ENCODE data around the gene EXOC3L4. TPM values are rescaled to one million over a fixed set of nuclear protein-coding genes. Genes with fewer than 3 reads are reported as not detected.

Gene EXOC3L4
- total RNA-seq, 1 donor from 2014 or later: not detected

DNA sequence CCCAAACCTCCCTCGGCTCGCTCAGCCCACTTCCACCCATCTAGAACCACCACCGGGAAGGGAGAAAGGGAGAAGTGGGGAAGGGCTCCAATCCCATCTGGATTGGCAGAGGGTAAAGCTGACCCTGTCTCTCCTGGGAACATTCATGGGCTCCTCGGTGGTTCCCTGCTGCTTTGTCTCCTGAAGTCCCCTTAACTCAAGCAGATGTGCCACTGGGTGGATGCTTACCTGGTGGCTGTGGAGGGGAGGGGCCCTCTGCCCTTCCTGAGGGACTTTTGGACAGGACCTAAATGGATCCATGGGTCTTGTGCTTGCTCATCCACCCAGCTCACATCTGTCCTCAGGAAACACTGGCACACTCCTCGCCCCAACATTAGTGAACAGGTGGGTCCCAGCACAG, 35.0 kb upstream of the EXOC3L4 start:
- H3K27me3 ChIP-seq: no peaks in the 10 kb centered on the region
- H3K4me1 ChIP-seq: peaks cover 11% of the 10 kb centered on the region
- peak overlapping the region; percentile 91 for H3K4me3 Mint-ChIP-seq
- H3K79me2 ChIP-seq (ENCODE audit: low read depth): peaks cover 30% of the 10 kb centered on the region
- H4K20me1 ChIP-seq (ENCODE audit: low read depth): peaks cover 32% of the 10 kb centered on the region
- peaks cover 29% of the 10 kb centered on the region for H3K4me1 Mint-ChIP-seq
- H3K27me3 Mint-ChIP-seq (ENCODE audit: insufficient read depth, low read depth): peaks cover 11% of the 10 kb centered on the region
- no peaks in the 10 kb centered on the region for H3K9me3 ChIP-seq (ENCODE audit: low read depth)
- no peak overlapping the region for H3K27ac Mint-ChIP-seq
- TF ChIP-seq EZH2 (IDR thresholded peaks at IDR 0.05) (no peak), EZH2phosphoT487 (IDR thresholded peaks at IDR 0.05) (no peak)
- TF ChIP-seq, protein P1, sequence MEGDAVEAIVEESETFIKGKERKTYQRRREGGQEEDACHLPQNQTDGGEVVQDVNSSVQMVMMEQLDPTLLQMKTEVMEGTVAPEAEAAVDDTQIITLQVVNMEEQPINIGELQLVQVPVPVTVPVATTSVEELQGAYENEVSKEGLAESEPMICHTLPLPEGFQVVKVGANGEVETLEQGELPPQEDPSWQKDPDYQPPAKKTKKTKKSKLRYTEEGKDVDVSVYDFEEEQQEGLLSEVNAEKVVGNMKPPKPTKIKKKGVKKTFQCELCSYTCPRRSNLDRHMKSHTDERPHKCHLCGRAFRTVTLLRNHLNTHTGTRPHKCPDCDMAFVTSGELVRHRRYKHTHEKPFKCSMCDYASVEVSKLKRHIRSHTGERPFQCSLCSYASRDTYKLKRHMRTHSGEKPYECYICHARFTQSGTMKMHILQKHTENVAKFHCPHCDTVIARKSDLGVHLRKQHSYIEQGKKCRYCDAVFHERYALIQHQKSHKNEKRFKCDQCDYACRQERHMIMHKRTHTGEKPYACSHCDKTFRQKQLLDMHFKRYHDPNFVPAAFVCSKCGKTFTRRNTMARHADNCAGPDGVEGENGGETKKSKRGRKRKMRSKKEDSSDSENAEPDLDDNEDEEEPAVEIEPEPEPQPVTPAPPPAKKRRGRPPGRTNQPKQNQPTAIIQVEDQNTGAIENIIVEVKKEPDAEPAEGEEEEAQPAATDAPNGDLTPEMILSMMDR (IDR thresholded peaks at IDR 0.05): no peak
- H3K4me2 ChIP-seq: peak overlapping the region; percentile 93
- DNase-seq (ENCODE audit: low spot score): no peak
- H3K27ac ChIP-seq: no peak overlapping the region
- peaks cover under 1% of the 10 kb centered on the region for H3K36me3 Mint-ChIP-seq
- no peak overlapping the region for H3K4me3 ChIP-seq
- H3K9ac ChIP-seq: no peak overlapping the region
- peaks cover 12% of the 10 kb centered on the region for H3F3A ChIP-seq (ENCODE audit: low read depth)
- no peaks in the 10 kb centered on the region for H3K36me3 ChIP-seq
- no peak overlapping the region for H2AFZ ChIP-seq (replicated peaks)
- no peaks in the 10 kb centered on the region for H3K9me3 Mint-ChIP-seq

GRCh38 chr14:103061482-103061976, 33.0 kb upstream of the EXOC3L4 start:
- Histone ChIP-seq H4K20me1 (ENCODE audit: low read depth) (peaks cover 12% of the 10 kb centered on the region), H3K79me2 (ENCODE audit: low read depth) (peaks cover 10% of the 10 kb centered on the region), H3F3A (ENCODE audit: low read depth) (peaks cover 12% of the 10 kb centered on the region), H2AFZ (replicated peaks) (no peak overlapping the region), H3K4me2 (no peak overlapping the region), H3K36me3 (no peaks in the 10 kb centered on the region), H3K9me3 (ENCODE audit: low read depth) (no peaks in the 10 kb centered on the region), H3K27me3 (no peaks in the 10 kb centered on the region), H3K9ac (no peak overlapping the region), H3K4me3 (no peak overlapping the region), H3K27ac (no peak overlapping the region), H3K4me1 (no peaks in the 10 kb centered on the region)
- Mint-ChIP-seq H3K27ac (no peak overlapping the region), H3K9me3 (no peaks in the 10 kb centered on the region), H3K4me1 (peaks cover 14% of the 10 kb centered on the region), H3K27me3 (ENCODE audit: insufficient read depth, low read depth) (peaks cover 11% of the 10 kb centered on the region), H3K4me3 (no peak overlapping the region), H3K36me3 (no peaks in the 10 kb centered on the region)
- no peak for DNase-seq (ENCODE audit: low spot score)
- TF ChIP-seq EZH2 (IDR thresholded peaks at IDR 0.05) (no peak), EZH2phosphoT487 (IDR thresholded peaks at IDR 0.05) (no peak)

DNA sequence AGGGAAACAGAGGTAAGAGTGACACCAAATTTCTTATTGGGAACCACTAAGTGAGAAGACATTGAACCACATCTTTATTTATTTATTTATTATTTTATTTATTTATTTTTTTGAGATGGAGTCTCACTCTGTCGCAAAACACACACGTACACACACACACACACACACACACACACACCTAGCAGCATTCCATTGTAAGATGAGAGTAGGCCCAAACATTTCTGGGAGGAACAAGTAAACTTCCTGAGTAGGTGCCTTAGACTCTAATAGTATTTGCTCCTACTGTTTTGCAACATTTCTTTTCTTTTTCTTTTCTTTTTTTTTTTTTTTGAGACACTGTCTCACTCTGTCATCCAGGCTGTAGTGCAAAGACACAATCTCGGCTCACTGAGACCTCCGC, 30.1 kb upstream of the EXOC3L4 start:
- H3K9me3 ChIP-seq (ENCODE audit: low read depth): no peaks in the 10 kb centered on the region
- H3K27me3 ChIP-seq: no peaks in the 10 kb centered on the region
- no peak overlapping the region for H2AFZ ChIP-seq (replicated peaks)
- H3K36me3 ChIP-seq: no peaks in the 10 kb centered on the region
- Mint-ChIP-seq H3K4me3 (no peak overlapping the region), H3K27me3 (ENCODE audit: insufficient read depth, low read depth) (peaks cover 6% of the 10 kb centered on the region), H3K36me3 (no peaks in the 10 kb centered on the region), H3K27ac (no peak overlapping the region), H3K4me1 (peaks cover 11% of the 10 kb centered on the region), H3K9me3 (no peaks in the 10 kb centered on the region)
- no peak overlapping the region for H3K27ac ChIP-seq
- no peaks in the 10 kb centered on the region for H3K4me1 ChIP-seq
- no peak overlapping the region for H3K9ac ChIP-seq
- H3K79me2 ChIP-seq (ENCODE audit: low read depth): peaks cover 5% of the 10 kb centered on the region
- peaks cover 2% of the 10 kb centered on the region for H4K20me1 ChIP-seq (ENCODE audit: low read depth)
- H3F3A ChIP-seq (ENCODE audit: low read depth): no peaks in the 10 kb centered on the region
- H3K4me3 ChIP-seq: no peak overlapping the region
- H3K4me2 ChIP-seq: no peak overlapping the region
- DNase-seq (ENCODE audit: low spot score): no peak
- TF ChIP-seq EZH2phosphoT487 (IDR thresholded peaks at IDR 0.05): no peak
- TF ChIP-seq EZH2 (IDR thresholded peaks at IDR 0.05): no peak
- TF ChIP-seq, protein P1 (IDR thresholded peaks at IDR 0.05): no peak

GRCh38 chr14:103064978-103065377, 29.5 kb upstream of the EXOC3L4 start:
- Mint-ChIP-seq H3K4me1 (peaks cover 10% of the 10 kb centered on the region), H3K36me3 (no peaks in the 10 kb centered on the region), H3K27ac (no peak overlapping the region), H3K4me3 (no peak overlapping the region), H3K9me3 (no peaks in the 10 kb centered on the region), H3K27me3 (ENCODE audit: insufficient read depth, low read depth) (peaks cover 6% of the 10 kb centered on the region)
- Histone ChIP-seq H3K79me2 (ENCODE audit: low read depth) (peaks cover 1% of the 10 kb centered on the region), H3K27me3 (no peaks in the 10 kb centered on the region), H3K27ac (no peak overlapping the region), H3F3A (ENCODE audit: low read depth) (no peaks in the 10 kb centered on the region), H3K4me3 (no peak overlapping the region), H3K9ac (no peak overlapping the region), H3K36me3 (no peaks in the 10 kb centered on the region), H3K4me2 (no peak overlapping the region), H2AFZ (replicated peaks) (no peak overlapping the region), H4K20me1 (ENCODE audit: low read depth) (no peaks in the 10 kb centered on the region), H3K9me3 (ENCODE audit: low read depth) (no peaks in the 10 kb centered on the region), H3K4me1 (no peaks in the 10 kb centered on the region)
- DNase-seq (ENCODE audit: low spot score): no peak
- TF ChIP-seq, protein P1 (IDR thresholded peaks at IDR 0.05): no peak
- TF ChIP-seq EZH2phosphoT487 (IDR thresholded peaks at IDR 0.05) (no peak), EZH2 (IDR thresholded peaks at IDR 0.05) (no peak)
